ENCODE measurements around the gene KIT. TPM values are rescaled to one million over a fixed set of nuclear protein-coding genes. Genes with fewer than 3 reads are reported as not detected.

Gene KIT
- total RNA-seq (not detected in 2 replicates), polyA plus RNA-seq (0.01 and 0.04 TPM in 2 replicates), polyA minus RNA-seq (not detected in 2 replicates)
- total RNA-seq (2013) = 0.42 TPM

DNA sequence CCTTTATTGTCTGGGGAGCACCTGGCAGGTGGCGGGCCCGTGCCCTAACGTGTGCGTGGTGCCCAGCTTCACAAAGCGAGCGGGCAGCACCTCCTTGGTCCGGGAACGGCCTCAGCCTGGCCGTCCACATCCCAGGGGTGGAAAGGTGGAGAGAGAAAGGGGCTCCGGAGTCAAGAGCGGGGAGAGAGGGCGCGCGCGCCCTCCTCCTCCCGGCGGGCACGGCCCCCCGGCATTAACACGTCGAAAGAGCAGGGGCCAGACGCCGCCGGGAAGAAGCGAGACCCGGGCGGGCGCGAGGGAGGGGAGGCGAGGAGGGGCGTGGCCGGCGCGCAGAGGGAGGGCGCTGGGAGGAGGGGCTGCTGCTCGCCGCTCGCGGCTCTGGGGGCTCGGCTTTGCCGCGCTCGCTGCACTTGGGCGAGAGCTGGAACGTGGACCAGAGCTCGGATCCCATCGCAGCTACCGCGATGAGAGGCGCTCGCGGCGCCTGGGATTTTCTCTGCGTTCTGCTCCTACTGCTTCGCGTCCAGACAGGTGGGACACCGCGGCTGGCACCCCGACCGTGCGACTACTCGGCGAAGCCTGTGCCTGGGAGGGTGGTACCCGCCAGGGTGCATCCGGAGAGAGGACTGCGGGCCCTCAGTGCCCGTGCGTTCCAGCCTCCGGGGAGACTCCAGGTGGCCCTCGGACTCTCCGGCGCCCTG lies at the start of gene KIT:
Gene KIT, plus strand, starts transcription at position 407 of the 701 bp plus-strand sequence. Its CDS starts 58 bp downstream, at position 465.
- H3K27me3 ChIP-seq (replicated peaks in 1 of 4; ENCODE audit: control extremely low read depth in 1 of 4, control insufficient read depth in 3 of 4, insufficient read depth in 4 of 4, low read length in 3 of 4) = peaks cover 0 to 70% (median 47%) of the 10 kb centered on the region in 4 experiments
- H3K4me1 Mint-ChIP-seq = peaks cover 25% of the 10 kb centered on the region
- H3K27me3 Mint-ChIP-seq = peaks cover 64% of the 10 kb centered on the region
- H3K27ac Mint-ChIP-seq = no peak within 1 kb of the TSS
- H3K4me3 Mint-ChIP-seq = peak within 1 kb of the TSS; percentile 84
- H3K79me2 ChIP-seq (ENCODE audit: control insufficient read depth, insufficient read depth, low read length) = no peaks in the 10 kb centered on the region
- intact Hi-C loops (cut with micrococcal nuclease) = no loop called here
- H3K27ac ChIP-seq (ENCODE audit: low read length in 2 of 2) = no peak within 1 kb of the TSS
- peak within 1 kb of the TSS; percentile 63 for H3K9ac ChIP-seq (ENCODE audit: low read length)
- WGBS (ENCODE audit: insufficient coverage) = under 1% methylated on average over 71 of the region's 72 CpGs
- H3K36me3 ChIP-seq (replicated peaks in 1 of 2; ENCODE audit: control extremely low read depth in 1 of 2, control insufficient read depth in 1 of 2, extremely low read depth in 1 of 2, insufficient read depth in 2 of 2, low read length in 1 of 2) = no peaks in the 10 kb centered on the region
- TF ChIP-seq EZH2 (IDR thresholded peaks at IDR 0.05; ENCODE audit: borderline replicate concordance, insufficient read depth, low read depth, low read length, poor library complexity, severe bottlenecking) (peak; percentile 63), CTCF (IDR thresholded peaks at IDR 0.05) (no peak)
- H3K4me2 ChIP-seq (replicated peaks; ENCODE audit: low read depth, low read length, poor library complexity, severe bottlenecking) = peak within 1 kb of the TSS; percentile 92
- H2AFZ ChIP-seq (ENCODE audit: insufficient read depth, low read depth, low read length, poor library complexity, severe bottlenecking) = peak within 1 kb of the TSS; percentile 77
- H3K4me3 ChIP-seq (ENCODE audit: control extremely low read depth in 1 of 5, extremely low read depth in 1 of 5, insufficient read depth in 1 of 5, low read depth in 2 of 5, low read length in 4 of 5) = peak within 1 kb of the TSS; percentile 38 to 62 (median 53)
- peak; percentile 39 for DNase-seq
- CTCF ChIA-PET = no interaction called here
- peaks cover 0 to 6% (median 1%) of the 10 kb centered on the region in 3 donors for H3K9me3 ChIP-seq (ENCODE audit: control extremely low read depth in 1 of 3, control insufficient read depth in 2 of 3, insufficient read depth in 1 of 3, low read length in 2 of 3)
- POLR2A ChIA-PET = no interaction called here
- no peaks in the 10 kb centered on the region for H3K9me3 Mint-ChIP-seq (ENCODE audit: insufficient read depth)
- peak; percentile 47 for ATAC-seq (ENCODE audit: low read depth)
- H4K20me1 ChIP-seq (ENCODE audit: control insufficient read depth, insufficient read depth, low read length, poor library complexity, severe bottlenecking) = no peaks in the 10 kb centered on the region
- H3K4me1 ChIP-seq (ENCODE audit: control insufficient read depth in 2 of 2, insufficient read depth in 2 of 2, low read length in 2 of 2) = peaks cover 31% of the 10 kb centered on the region in 2 donors

DNA sequence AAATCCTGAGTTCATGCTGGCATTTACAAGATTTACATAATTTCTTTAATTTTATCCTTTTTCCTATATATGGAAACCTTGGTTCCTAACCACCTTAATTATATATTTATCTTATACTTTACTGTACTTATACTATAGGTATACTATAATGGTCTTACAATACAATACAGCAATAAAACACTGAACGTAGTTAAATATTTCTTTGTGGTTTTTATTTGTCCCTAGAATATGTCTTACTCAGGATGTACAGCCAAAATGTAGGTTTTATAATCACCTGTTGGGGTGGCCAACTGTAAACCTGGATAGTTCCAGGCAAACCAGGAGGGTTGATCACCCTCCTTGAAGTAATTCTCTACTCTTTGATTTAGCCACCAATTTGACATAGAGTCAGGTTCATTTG lies 48.4 kb upstream of the KIT start:
- H3K4me3 Mint-ChIP-seq = no peak overlapping the region
- peaks cover 1% of the 10 kb centered on the region for H3K27me3 Mint-ChIP-seq
- WGBS (ENCODE audit: insufficient coverage) = no CpG with 5 or more reads among the region's 1 CpG
- no peak overlapping the region for H2AFZ ChIP-seq (ENCODE audit: insufficient read depth, low read depth, low read length, poor library complexity, severe bottlenecking)
- DNase-seq (no peak), ATAC-seq (ENCODE audit: low read depth) (no peak)
- ChIA-PET CTCF (no interaction called here), POLR2A (no interaction called here)
- intact Hi-C loops (cut with micrococcal nuclease) = no loop called here
- no peaks in the 10 kb centered on the region for H4K20me1 ChIP-seq (ENCODE audit: control insufficient read depth, insufficient read depth, low read length, poor library complexity, severe bottlenecking)
- no peaks in the 10 kb centered on the region for H3K4me1 ChIP-seq (ENCODE audit: control insufficient read depth in 2 of 2, insufficient read depth in 2 of 2, low read length in 2 of 2)
- H3K27ac Mint-ChIP-seq = no peak overlapping the region
- H3K36me3 ChIP-seq (replicated peaks in 1 of 2; ENCODE audit: control extremely low read depth in 1 of 2, control insufficient read depth in 1 of 2, extremely low read depth in 1 of 2, insufficient read depth in 2 of 2, low read length in 1 of 2) = no peaks in the 10 kb centered on the region
- H3K9me3 ChIP-seq (ENCODE audit: control extremely low read depth in 1 of 3, control insufficient read depth in 2 of 3, insufficient read depth in 1 of 3, low read length in 2 of 3) = peaks cover 0 to 1% (median 0%) of the 10 kb centered on the region in 3 donors
- no peak overlapping the region for H3K4me3 ChIP-seq (ENCODE audit: control extremely low read depth in 1 of 5, extremely low read depth in 1 of 5, insufficient read depth in 1 of 5, low read depth in 2 of 5, low read length in 4 of 5)
- no peak overlapping the region for H3K27ac ChIP-seq (ENCODE audit: low read length in 2 of 2)
- H3K4me2 ChIP-seq (replicated peaks; ENCODE audit: low read depth, low read length, poor library complexity, severe bottlenecking) = no peak overlapping the region
- H3K4me1 Mint-ChIP-seq = no peaks in the 10 kb centered on the region
- TF ChIP-seq EZH2 (IDR thresholded peaks at IDR 0.05; ENCODE audit: borderline replicate concordance, insufficient read depth, low read depth, low read length, poor library complexity, severe bottlenecking) (no peak), CTCF (IDR thresholded peaks at IDR 0.05) (no peak)
- no peak overlapping the region for H3K9ac ChIP-seq (ENCODE audit: low read length)
- H3K9me3 Mint-ChIP-seq (ENCODE audit: insufficient read depth) = no peaks in the 10 kb centered on the region
- H3K27me3 ChIP-seq (replicated peaks in 1 of 4; ENCODE audit: control extremely low read depth in 1 of 4, control insufficient read depth in 3 of 4, insufficient read depth in 4 of 4, low read length in 3 of 4) = no peaks in the 10 kb centered on the region
- no peaks in the 10 kb centered on the region for H3K79me2 ChIP-seq (ENCODE audit: control insufficient read depth, insufficient read depth, low read length)
